Parathyroid adenoma (tissue), 2 donors: ENCODE results near the gene TMEM164.

Experiments used
- H2AFZ ChIP-seq: fragments of 300-600 bp; sonication (generic); one replicate; pipeline ENCODE4 v1.7.0; 2017; ENCODE audit warnings: antibody characterized with exemption, mild to moderate bottlenecking
- H3K27ac ChIP-seq: fragments of 300-600 bp; sonication (generic); one replicate; pipeline ENCODE4 v1.7.0; 2017
- H3K27me3 ChIP-seq: fragments of 300-600 bp; sonication (generic); one replicate; pipeline ENCODE4 v1.7.0; 2017; ENCODE audit warnings: low read length; ENCODE audit not compliant: control insufficient read depth, insufficient read depth
- H3K36me3 ChIP-seq: fragments of 300-600 bp; sonication (generic); one replicate; pipeline ENCODE4 v1.7.0; 2017; ENCODE audit warnings: low read length; ENCODE audit not compliant: control insufficient read depth, insufficient read depth
- H3K4me1 ChIP-seq: fragments of 300-600 bp; sonication (generic); one replicate; pipeline ENCODE4 v1.7.0; 2017; ENCODE audit warnings: control low read depth
- H3K4me2 ChIP-seq: fragments of 300-600 bp; sonication (generic); one replicate; pipeline ENCODE4 v1.7.0; 2017; ENCODE audit warnings: low read length
- H3K4me3 ChIP-seq: fragments of 300-600 bp; sonication (generic); one replicate; pipeline ENCODE4 v1.7.0; 2017; ENCODE audit warnings: low read depth, low read length
- H3K79me2 ChIP-seq: fragments of 300-600 bp; sonication (generic); one replicate; pipeline ENCODE4 v1.7.0; 2017; ENCODE audit warnings: control low read depth
- H3K9ac ChIP-seq: fragments of 300-600 bp; sonication (generic); one replicate; pipeline ENCODE4 v1.7.0; 2017; ENCODE audit warnings: mild to moderate bottlenecking
- H3K9me3 ChIP-seq: fragments of 300-600 bp; sonication (generic); one replicate; pipeline ENCODE4 v1.7.0; 2017; ENCODE audit warnings: low read length; ENCODE audit not compliant: control insufficient read depth
- TF ChIP-seq, protein P1 (sequence below): fragments of 300-600 bp; sonication (generic); IDR thresholded peaks from one replicate; pipeline ENCODE4 v1.7.0; 2017; ENCODE audit warnings: antibody characterized with exemption, mild to moderate bottlenecking
- donor health status: primary hyperparathyroidism.

The TMEM164 gene

DNA sequence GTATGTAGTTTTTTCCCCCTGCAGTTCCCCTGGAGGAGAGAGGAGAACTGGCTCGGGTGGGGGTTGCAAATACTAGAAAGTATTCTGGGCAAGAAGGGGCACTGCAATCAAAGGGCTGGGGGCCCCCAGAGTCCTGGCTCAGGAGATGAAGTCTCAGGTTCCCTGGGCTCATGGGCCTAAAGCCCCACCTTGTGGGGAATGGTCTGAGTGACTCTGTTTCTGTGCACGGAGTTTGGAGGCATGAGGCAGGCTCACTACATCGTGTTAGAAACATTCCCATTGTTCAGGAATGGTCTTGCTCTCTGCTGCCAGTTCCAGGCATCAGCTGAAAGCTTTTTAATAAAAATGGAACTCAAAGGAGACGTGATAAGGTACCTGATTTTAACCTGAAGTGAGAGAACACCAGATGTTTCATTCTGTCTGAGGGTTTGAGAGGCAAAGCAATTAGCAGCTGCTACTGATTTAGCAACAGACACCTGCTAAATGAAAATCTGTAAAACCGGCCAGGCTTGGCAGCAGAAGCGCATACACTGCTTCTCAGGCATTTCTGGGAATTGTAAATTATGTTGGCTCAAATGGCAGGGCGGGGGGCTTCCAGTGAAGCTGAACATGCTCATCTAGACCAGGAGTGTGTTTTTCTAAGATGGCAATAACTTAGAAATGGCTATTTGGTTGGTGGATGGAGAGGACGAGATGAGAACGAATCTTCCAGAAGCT is 122.7 kb downstream of the TMEM164 start:
- TF ChIP-seq, protein P1, sequence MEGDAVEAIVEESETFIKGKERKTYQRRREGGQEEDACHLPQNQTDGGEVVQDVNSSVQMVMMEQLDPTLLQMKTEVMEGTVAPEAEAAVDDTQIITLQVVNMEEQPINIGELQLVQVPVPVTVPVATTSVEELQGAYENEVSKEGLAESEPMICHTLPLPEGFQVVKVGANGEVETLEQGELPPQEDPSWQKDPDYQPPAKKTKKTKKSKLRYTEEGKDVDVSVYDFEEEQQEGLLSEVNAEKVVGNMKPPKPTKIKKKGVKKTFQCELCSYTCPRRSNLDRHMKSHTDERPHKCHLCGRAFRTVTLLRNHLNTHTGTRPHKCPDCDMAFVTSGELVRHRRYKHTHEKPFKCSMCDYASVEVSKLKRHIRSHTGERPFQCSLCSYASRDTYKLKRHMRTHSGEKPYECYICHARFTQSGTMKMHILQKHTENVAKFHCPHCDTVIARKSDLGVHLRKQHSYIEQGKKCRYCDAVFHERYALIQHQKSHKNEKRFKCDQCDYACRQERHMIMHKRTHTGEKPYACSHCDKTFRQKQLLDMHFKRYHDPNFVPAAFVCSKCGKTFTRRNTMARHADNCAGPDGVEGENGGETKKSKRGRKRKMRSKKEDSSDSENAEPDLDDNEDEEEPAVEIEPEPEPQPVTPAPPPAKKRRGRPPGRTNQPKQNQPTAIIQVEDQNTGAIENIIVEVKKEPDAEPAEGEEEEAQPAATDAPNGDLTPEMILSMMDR = no peak

DNA sequence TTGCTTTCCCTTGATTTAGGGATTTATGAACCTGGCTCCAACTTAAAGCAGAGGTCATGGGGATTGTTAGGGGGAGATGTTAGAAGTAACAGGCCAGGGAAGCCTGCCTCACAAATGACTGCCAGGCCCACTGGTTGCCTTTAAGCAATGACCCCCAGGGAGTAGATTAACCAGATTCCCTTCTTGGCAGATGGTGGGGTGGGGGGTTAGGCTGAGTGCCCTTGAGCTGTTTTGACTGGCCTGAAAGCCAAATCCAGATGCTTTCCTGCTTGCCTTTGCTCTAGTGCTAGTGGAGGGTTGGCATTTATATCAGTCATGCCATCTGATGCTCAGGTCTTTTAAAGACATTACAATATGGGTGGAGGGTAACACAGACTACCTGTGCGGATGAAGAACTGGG is 128.1 kb downstream of the TMEM164 start:
- H3K9ac ChIP-seq = no peak overlapping the region
- H3K27me3 ChIP-seq = no peaks in the 10 kb centered on the region
- H3K4me2 ChIP-seq = no peak overlapping the region
- H3K4me3 ChIP-seq = no peak overlapping the region
- H3K27ac ChIP-seq = no peak overlapping the region
- no peaks in the 10 kb centered on the region for H3K79me2 ChIP-seq
- H2AFZ ChIP-seq = no peak overlapping the region
- H3K9me3 ChIP-seq = no peaks in the 10 kb centered on the region
- no peaks in the 10 kb centered on the region for H3K4me1 ChIP-seq
- H3K36me3 ChIP-seq = no peaks in the 10 kb centered on the region
- TF ChIP-seq, protein P1 = no peak

More for the DNA sequence above, 122.7 kb downstream of the TMEM164 start:
- no peaks in the 10 kb centered on the region for H3K36me3 ChIP-seq
- H3K79me2 ChIP-seq = no peaks in the 10 kb centered on the region
- no peak overlapping the region for H3K4me3 ChIP-seq
- H3K4me2 ChIP-seq = no peak overlapping the region
- H3K9me3 ChIP-seq = no peaks in the 10 kb centered on the region
- H3K9ac ChIP-seq = no peak overlapping the region
- H3K27ac ChIP-seq = no peak overlapping the region
- no peak overlapping the region for H2AFZ ChIP-seq
- no peaks in the 10 kb centered on the region for H3K4me1 ChIP-seq
- no peaks in the 10 kb centered on the region for H3K27me3 ChIP-seq

DNA sequence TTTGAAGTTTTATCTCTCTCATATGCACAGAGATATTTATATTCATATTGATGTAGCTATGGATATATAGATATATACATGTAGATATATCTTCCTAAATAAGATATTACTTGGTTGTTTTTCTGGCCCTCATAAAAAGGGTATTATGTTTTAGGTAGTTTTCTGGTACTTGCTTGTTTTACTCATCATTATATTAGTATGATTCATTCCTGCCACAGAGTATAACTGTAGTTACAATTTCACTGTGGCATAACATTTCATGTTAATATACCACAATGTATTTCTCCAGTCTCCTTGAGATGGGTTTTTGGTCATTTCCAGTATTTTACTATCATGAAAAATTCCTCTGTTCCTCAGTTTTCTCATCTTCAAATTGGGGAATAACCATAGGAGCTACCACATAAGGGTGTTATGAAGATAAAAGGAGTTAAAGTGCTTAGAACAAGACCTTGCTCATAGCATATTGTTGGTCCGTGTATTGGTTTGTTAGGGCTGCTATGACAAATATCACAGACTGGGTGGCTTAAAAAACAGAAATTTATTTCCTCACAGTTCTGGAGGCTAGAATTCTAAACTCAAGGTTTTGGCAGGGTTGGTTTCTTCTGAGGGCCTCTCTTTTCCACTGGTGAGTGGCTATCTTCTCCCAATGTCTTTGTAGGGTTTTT is 129.7 kb downstream of the TMEM164 start:
- no peaks in the 10 kb centered on the region for H3K79me2 ChIP-seq
- H3K27me3 ChIP-seq = no peaks in the 10 kb centered on the region
- H2AFZ ChIP-seq = no peak overlapping the region
- H3K4me2 ChIP-seq = no peak overlapping the region
- H3K4me3 ChIP-seq = no peak overlapping the region
- H3K9me3 ChIP-seq = no peaks in the 10 kb centered on the region
- TF ChIP-seq, protein P1 = no peak
- H3K9ac ChIP-seq = no peak overlapping the region
- H3K27ac ChIP-seq = no peak overlapping the region
- no peaks in the 10 kb centered on the region for H3K36me3 ChIP-seq
- H3K4me1 ChIP-seq = no peaks in the 10 kb centered on the region

DNA sequence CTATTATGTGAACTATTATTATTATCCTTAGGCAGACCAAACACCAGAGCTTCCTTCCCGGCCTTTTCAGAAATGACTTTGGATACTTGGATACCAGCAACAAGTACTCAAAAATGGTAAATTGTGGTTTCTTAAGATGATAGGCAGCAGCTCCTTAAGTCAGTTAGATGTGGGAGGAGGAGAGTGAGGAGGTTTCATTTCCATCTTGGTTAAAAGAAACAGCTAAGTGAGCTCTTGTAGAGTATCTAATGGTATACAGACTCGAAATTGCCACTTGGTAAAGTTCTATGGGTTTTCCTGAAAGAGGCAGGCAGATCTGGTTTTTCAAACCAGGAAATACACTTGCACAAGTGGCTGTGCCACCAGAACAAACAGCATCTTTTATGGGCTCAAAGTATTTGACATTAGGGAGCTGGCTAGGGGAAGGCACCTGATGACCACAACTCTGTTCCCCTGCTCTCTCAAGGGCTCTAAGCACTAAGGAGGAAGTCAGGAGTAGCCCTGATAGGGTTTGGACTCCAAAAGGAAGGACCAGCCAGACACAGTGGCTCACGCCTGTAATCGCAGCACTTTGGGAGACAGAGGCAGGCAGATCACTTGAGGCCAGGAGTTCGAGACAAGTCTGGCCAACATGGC is 130.9 kb downstream of the TMEM164 start:
- Histone ChIP-seq H3K4me2 (no peak overlapping the region), H2AFZ (no peak overlapping the region), H3K36me3 (no peaks in the 10 kb centered on the region), H3K27me3 (no peaks in the 10 kb centered on the region), H3K27ac (no peak overlapping the region), H3K9ac (no peak overlapping the region), H3K4me3 (no peak overlapping the region), H3K9me3 (no peaks in the 10 kb centered on the region), H3K79me2 (no peaks in the 10 kb centered on the region), H3K4me1 (no peaks in the 10 kb centered on the region)
- TF ChIP-seq, protein P1 = no peak
